GM12873 (cell line): Measurements from ENCODE around the gene IGSF8.

Source experiments
- TF ChIP-seq, protein P1 (sequence below): IDR thresholded peaks from 2 replicates; pipeline ENCODE4 v1.5.1; 2012; ENCODE audit warnings: low read depth, mild to moderate bottlenecking, moderate library complexity, low read length, control low read depth; ENCODE audit not compliant: insufficient read depth; ENCODE audit errors: missing control alignments

The IGSF8 gene

DNA sequence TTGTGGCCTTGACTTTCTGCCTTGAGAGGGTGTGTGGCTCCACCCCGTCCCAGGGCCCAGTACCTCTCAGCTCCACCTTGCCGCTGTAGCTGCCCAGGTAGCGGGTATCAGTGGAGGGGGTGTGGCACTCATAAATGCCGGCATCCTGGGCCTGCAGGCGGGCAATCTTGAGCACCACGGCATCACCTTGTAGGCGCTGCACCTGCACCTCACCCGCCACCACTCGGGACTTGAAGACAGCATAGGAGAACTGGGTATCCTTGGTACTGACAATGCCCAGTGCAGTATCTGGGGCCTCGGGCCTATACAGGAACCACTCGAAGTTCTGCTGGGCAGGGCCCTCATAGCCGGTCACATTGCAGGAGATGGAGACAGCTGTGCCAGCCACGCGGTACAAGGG, 3.6 kb downstream of the IGSF8 start:
- TF ChIP-seq, protein P1, sequence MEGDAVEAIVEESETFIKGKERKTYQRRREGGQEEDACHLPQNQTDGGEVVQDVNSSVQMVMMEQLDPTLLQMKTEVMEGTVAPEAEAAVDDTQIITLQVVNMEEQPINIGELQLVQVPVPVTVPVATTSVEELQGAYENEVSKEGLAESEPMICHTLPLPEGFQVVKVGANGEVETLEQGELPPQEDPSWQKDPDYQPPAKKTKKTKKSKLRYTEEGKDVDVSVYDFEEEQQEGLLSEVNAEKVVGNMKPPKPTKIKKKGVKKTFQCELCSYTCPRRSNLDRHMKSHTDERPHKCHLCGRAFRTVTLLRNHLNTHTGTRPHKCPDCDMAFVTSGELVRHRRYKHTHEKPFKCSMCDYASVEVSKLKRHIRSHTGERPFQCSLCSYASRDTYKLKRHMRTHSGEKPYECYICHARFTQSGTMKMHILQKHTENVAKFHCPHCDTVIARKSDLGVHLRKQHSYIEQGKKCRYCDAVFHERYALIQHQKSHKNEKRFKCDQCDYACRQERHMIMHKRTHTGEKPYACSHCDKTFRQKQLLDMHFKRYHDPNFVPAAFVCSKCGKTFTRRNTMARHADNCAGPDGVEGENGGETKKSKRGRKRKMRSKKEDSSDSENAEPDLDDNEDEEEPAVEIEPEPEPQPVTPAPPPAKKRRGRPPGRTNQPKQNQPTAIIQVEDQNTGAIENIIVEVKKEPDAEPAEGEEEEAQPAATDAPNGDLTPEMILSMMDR = no peak

DNA sequence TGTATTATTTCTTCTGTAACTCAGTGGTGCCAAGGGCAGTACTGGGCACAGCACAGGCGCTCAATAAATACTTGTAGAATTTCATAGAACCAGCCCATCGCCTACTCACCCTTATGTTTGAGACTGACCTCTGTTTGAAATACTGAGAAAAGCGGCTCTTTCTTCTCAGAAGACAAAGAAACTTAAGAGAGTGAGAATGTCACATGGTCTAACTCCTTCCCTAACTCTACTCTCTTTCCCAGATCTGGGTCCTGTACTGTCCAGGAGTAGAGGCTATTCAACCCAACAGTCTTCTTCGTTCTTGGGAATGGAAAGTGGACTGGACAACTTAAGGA, 4.2 kb downstream of the IGSF8 start:
- TF ChIP-seq, protein P1 = no peak

DNA sequence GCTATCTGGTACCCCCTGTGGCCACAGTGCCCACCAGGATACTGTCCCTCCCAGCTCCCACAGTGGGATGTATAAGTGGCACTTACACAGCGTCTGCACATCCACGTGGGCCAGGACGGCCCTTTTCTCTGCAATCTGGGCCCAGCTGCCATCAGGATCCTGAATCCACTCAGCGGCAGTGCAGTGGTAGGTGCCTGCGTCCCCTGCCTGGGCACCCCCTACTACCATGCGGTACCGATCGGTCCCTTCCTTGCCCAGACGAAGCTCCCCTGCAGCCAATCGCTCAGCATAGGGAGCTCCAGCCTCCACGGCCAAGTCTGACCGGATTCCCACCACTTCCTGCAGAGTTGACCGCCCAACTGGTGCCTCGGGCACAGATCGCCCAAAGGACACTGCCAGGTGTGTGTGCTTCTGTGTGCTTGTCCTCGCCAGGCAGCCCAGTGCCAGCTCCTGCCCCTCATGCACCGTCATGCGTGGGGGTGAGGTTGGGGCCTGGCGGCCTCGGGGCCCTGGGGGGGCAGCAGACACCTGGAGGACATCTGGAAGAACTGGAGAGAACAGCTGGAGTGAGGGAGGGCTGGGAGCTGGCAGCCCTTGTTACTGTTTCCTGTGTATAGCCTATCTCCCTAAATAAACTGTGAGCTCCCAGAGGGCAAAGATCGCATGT, 4.7 kb downstream of the IGSF8 start:
- TF ChIP-seq, protein P1 = no peak

DNA sequence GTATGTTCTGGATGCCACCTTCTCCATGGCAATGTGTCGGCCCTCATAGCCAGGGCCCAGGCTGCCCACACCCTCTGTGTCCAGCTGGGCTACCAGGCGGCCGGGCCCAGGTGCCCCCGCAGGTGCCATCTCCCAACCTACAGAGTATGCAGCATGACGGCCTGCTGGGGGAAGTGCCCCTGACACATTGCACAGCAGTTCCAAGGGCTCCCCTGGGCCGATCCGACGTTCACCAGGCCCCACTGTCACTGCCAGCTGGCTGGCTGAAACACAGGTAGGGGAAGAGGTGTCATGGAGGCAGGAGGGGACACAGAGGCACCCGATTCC, 5.4 kb downstream of the IGSF8 start:
- TF ChIP-seq, protein P1 = no peak

DNA sequence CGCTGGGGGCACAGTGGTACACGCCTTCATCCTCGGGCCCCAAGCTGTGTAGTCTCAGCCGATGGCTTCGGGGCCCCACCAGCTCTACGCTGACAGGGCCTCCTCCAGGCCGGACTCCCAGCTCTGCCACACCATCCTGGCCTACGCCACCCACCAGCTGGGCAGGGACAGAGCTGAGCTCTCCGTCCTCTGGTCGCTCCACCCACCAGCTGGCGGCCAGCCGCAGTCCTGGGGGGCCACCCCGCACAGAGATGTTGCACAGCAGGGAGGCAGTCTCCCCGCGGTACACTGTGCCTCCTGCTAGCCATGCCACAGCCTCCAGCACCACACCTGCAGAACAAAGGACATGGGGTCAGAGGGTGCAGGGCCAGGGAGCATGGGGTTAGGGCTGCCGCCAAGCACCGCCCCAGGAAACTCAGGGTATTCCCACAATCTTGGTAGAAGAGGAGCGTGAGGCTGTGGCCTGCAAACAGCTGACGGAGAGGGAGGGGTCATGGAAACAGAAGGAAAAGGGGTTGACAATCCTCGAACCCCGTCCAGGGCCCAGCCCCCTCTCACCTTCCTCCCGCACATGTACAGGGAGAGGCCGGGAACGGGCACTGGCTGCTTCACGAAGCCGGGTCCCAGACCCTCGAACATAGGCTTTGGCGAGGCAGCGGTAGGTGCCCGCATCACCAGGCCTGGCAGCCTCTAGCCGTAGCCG, 5.9 kb downstream of the IGSF8 start:
- TF ChIP-seq, protein P1 = no peak

DNA sequence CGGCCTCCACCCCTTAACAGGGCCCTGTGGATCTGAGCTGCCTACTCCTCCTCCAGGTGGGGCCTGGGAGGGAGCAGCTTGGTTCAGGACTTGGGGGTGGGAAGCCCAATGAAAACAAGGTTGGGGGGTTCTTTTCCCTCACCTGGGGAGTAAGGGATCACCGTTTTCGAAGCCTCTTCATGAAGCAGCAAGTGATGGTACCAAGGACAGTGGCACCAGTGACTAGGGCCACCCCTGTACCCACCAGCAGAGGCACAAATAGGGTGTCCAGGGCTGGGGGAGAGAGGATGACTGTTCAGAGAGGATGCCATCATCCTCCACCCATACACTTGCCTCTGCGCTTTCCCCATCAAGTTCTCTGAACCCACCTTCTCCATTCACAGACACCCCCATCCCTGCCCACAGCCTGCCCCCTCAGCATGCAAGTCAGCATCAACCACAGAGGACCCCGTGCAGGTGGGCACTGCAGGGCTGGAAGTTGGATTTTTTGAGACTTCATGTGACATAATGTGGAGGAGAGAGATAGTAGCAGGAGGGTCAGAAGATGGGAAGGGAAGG, 6.7 kb downstream of the IGSF8 start:
- TF ChIP-seq, protein P1 = no peak

DNA sequence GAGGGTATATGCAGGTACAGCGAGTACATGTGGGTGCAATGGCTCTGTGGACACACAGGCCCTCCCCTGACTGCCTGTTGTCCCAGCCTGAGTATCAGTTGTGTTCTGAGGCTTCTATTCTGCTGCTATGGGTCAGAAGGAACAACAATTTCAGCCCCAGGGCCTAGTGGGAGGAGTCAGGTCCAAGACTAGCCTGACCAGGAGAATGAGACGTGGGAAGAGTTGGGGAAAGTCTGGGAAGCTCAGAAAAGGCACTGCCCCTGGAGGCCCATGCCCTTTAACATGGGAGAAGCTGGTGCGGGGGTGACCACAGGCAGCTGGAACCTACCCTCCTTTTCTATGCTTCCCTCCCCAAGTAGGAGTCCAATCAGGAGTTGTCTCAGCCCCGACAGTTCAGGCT, 7.7 kb downstream of the IGSF8 start:
- TF ChIP-seq, protein P1 = no peak
